Measurements from ENCODE around the gene DGKI.
"Not testable (repeated sequence)": the region's sequence is repeated elsewhere in the genome, so short reads cannot be mapped to it uniquely, and the experiment has no call there.

The DGKI gene

GRCh38 chr7:137835486-137836112, 11.2 kb downstream of the DGKI start:
- no peak for DNase-seq (ENCODE audit: low spot score)

DNA sequence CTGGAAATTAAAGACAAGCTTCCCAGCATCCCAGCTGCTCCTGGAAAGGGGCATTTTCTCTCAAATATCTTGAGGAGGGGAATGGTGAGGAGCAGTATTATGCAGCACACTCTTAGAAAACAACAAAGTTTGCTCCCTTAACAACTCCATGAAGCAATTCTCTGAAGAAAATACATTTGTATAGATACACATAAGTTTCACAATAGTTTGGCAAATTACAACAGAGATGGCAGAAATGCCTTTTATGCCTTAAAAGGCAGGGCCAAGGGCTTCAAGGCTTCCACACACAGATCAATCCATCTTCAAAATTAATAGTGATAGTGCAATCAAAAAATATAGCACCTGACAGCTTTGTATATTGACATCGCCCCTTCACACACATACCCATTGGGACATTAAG, 12.2 kb downstream of the DGKI start:
- no peak for DNase-seq (ENCODE audit: low spot score)

GRCh38 chr7:137832990-137833389, 13.8 kb downstream of the DGKI start:
- DNase-seq (ENCODE audit: low spot score): not testable (repeated sequence)

DNA sequence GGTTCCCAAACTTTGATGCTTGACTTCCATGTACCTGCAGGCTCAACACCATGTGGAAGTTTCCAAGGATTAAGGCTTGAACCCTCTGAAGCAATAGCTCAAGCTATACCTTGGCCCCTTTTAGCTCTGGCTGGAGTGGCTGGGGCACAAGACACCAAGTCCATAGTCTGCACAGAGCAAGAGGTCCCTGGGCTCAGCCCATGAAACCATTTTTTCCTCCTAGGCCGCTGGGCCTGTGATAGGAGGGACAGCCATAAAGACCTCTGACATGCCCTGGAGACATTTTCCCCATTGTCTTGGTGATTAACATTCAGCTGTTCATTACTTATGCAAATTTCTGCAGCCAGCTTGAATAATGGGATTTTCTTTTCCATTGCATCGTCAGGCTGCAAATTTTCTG, 14.4 kb downstream of the DGKI start:
- no peak for DNase-seq (ENCODE audit: low spot score)

- not testable (repeated sequence) for DNase-seq (ENCODE audit: low spot score)
Observed at GRCh38 chr7:137831555-137831954, 15.2 kb downstream of the DGKI start.

- DNase-seq (ENCODE audit: low spot score): no peak
Observed at GRCh38 chr7:137829337-137829992, 17.3 kb downstream of the DGKI start.

- DNase-seq (ENCODE audit: low spot score): no peak
Observed at GRCh38 chr7:137828456-137828855, 18.3 kb downstream of the DGKI start.

GRCh38 chr7:137825489-137825888, 21.3 kb downstream of the DGKI start:
- DNase-seq (ENCODE audit: low spot score): no peak

- DNase-seq (ENCODE audit: low spot score): no peak
Observed at GRCh38 chr7:137820677-137821420, 25.9 kb downstream of the DGKI start.

GRCh38 chr7:137820156-137820555, 26.6 kb downstream of the DGKI start:
- DNase-seq (ENCODE audit: low spot score): no peak

- no peak for DNase-seq (ENCODE audit: low spot score)
Observed at GRCh38 chr7:137818036-137818435, 28.7 kb downstream of the DGKI start.

DNA sequence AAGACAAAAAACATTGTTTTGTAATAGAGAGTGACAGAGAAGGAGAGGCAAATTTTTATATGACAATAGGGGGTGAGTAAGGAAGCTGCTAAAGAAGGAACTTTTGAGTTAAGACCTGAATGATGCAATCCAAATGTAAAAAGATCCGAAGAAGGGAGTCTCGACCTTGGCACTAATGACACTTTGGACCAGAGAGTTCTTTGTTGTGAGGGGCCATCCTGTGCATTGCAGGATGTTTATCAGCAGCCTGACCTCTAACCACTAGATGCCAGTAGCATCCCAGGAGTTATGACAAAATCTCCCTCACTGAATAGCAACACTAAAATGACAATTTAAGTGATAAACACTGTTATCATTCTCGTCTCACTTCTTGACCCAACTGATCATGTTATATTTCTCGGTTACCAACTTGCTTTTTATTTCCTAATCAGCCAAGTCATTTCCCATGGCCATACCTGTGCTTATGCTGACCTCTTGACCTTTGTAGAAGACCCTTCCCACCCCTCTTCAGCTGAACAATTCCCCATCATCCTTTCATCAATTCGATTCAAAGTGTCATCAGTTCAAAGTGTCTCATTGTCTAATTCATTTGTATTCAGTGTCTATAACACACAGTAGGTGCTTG, 30.0 kb downstream of the DGKI start:
- DNase-seq (ENCODE audit: low spot score): no peak

DNA sequence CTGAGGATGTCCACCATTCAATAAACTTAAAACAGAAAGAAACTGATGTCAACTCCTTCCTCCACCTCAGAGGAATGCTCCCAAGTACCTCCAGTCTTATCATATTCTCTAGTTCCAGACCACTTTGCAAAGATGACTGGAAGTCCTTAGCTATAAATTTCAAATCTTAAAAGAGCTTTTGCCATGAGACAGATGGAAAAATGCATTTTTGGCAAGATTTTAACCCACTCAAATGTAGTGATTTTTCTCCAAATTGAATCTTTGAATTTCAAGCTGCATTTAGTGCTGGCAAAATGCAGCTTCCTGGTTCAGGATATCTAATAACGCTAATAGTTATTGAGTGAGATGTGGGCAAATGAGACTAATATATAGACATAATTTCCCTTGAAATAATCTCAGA, 33.2 kb downstream of the DGKI start:
- DNase-seq (ENCODE audit: low spot score): no peak

- DNase-seq (ENCODE audit: low spot score): no peak
Observed at GRCh38 chr7:137810248-137810647, 36.5 kb downstream of the DGKI start.

DNA sequence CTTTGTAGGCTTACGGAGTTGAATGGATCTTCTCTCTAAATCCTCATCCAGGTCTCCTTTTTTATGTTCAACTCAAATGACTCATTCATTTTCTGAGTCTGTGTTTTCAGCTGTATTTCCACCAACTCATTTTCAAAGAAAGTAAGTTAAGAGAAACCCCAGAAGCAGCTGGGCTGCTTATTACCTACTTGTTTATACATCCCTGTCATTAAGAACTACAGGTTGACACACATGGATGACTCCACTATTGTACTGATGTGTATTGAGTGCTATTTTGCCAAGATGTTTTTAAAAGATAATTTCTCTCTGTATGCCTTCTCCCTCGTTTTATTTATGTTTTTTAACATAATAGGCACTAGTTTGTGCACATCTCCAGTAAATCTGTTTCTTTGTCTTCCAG, 41.9 kb downstream of the DGKI start:
- no peak for DNase-seq (ENCODE audit: low spot score)

GRCh38 chr7:137801491-137801890, 45.3 kb downstream of the DGKI start:
- DNase-seq (ENCODE audit: low spot score): no peak

DNA sequence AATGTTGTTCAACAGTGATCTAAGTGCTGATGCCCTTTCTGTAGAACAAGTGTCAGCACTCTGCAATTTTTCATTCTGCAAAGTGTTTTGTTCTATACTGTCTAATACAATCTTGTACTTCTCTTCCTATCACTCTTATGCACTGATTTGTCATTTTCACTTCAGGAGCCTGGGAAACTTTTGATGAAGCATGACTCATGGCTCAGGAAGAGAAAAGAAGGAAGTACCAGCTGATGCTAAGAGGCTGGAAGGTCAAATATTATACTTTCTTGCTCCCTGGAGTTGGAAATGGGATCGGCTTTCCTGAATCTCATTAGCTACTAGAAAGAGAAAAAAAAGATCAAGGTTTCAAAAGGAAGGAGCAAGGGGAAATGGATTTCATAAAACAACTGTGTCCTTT, 45.8 kb downstream of the DGKI start:
- no peak for DNase-seq (ENCODE audit: low spot score)

DNA sequence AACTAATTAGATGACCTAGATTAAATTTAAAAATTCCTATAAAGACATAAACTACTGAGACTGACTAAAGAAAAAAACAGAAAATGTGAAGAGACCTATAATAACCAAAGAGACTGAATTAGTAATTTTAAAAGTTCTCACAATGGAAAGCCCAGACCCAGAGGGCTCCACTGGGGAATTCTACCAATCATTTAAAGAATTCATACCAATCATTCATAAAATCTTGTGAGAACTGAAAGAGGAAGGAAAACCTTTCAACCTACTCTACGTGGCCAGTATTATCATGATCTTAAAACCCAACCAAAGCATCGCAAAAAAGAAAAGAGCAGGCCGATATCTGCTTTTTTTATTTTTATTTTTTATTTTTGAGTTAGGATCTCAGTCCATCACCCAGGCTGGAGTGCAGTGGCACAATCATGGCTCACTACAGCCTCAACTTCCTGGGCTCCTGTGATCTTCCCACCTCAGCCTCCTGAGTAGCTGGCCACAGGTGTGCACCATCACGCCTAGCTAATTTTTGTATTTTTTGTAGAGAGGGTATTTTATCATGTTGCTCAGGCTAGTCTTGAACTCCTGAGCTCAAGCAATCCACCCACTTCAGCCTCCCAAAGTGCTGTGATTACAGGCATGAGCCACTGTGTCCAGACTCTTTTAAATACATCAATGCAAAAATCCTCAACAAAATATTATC, 48.6 kb downstream of the DGKI start:
- no peak for DNase-seq (ENCODE audit: low spot score)

DNA sequence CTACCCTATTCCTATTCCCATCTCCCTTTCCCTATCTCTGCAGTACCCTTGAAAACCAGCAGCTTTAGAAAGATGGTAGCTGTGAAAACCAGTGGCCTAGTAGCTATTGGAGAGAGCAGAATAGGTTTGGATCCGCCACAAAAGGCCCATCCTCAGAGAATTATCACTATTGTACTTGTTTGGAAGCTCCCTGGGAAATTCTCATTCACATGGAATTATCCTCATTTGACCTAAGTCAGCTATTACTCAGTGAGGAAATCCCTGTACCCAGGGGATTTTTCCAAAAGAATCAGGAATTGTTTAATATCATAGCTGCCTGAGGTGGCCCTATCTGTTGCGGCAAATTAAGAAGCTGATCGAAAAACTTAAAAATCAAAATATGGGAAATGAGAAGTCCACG, 51.6 kb downstream of the DGKI start:
- DNase-seq (ENCODE audit: low spot score): no peak

DNA sequence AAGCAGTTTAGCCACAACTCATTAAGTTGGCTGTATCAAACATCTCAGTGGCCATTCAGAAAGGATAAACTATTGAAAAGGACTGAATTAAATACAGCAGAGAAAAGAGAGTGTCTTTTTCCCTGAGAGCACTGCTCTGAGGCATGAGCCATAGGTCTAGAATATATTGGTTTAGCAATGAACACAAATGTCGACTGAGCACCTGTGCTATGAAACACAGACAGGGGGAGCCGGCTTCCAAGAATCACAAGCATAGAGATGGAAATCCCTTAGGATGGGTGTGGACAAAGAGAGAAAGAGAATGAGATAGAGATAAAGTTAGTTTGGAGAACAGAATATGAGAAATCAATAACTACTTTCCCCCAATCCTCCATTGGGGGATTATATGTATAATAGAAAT, 54.8 kb downstream of the DGKI start:
- no peak for DNase-seq (ENCODE audit: low spot score)

DNA sequence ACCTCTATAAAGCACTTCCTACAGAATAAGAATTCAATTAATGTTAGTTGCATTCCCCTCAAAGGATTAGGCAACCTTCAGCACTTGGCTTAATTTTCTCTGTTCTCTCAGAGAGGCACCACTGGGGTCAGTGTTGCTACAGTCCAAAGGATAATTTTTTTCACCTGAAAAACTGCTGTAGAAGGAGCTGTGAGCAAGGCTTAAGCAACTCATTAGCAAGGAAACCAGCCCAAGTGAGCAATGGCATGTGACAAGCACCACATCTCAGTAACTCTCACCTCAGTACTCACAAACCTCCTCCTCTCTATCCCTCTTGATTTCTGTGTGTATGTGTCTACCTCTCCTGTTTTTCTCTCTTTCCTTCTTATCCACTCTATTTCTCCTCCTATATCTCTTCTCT, 55.9 kb downstream of the DGKI start:
- DNase-seq (ENCODE audit: low spot score): no peak

- no peak for DNase-seq (ENCODE audit: low spot score)
Observed at GRCh38 chr7:137789215-137789882, 57.4 kb downstream of the DGKI start.
